PC-9 (cell line): Measurements from ENCODE around the gene ATP2B1. TPM values are rescaled to one million over a fixed set of nuclear protein-coding genes. Genes with fewer than 3 reads are reported as not detected.

Source experiments
- BruUV-seq: library from RNA; stranded (reverse); fragments of 400-500 nt; replicated peaks from 2 replicates; lab custom pipeline; 2021; lab: Mats Ljungman, UMichigan
- CTCF ChIA-PET: fragments of 300-600 bp; sonication (Branson Sonifier 250); formaldehyde crosslinking; loops from one replicate; lab custom pipeline; 2022; ENCODE audit warnings: antibody characterized with exemption; lab: Charles Lee
- POLR2A ChIA-PET: fragments of 300-600 bp; sonication (Branson Sonifier 250); formaldehyde crosslinking; loops from one replicate; lab custom pipeline; 2022; ENCODE audit warnings: antibody characterized with exemption; ENCODE audit not compliant: unreplicated experiment; lab: Charles Lee
- DNase-seq, 2 experiments: peaks; one replicate each; pipeline versions ENCODE4 v3.0.0 to v3.0.0-alpha.2; 2015 to 2022; ENCODE audit warnings: mixed read lengths in 1 of 2
- H2AFZ ChIP-seq: fragments of 200-600 bp; sonication (generic); 2 replicates; pipeline ENCODE4 v1.8.1; 2017; ENCODE audit warnings: antibody characterized with exemption
- H3F3A ChIP-seq: fragments of 200-600 bp; sonication (generic); 2 replicates; pipeline ENCODE4 v1.8.1; 2017; ENCODE audit warnings: antibody characterized with exemption, mild to moderate bottlenecking, low read depth; ENCODE audit not compliant: insufficient read depth
- H3K27ac ChIP-seq: fragments of 200-600 bp; sonication (generic); 2 replicates; pipeline ENCODE4 v1.6.1; 2016; ENCODE audit warnings: mixed run types
- H3K27me3 ChIP-seq: fragments of 200-600 bp; sonication (generic); 2 replicates; pipeline ENCODE4 v1.6.1; 2016; ENCODE audit warnings: low read depth, mixed run types; ENCODE audit not compliant: insufficient read depth
- H3K36me3 ChIP-seq: fragments of 200-600 bp; sonication (generic); 2 replicates; pipeline ENCODE4 v1.6.1; 2016; ENCODE audit warnings: low read depth, mixed run types
- H3K4me1 ChIP-seq: fragments of 200-600 bp; sonication (generic); replicated peaks from 2 replicates; pipeline ENCODE4 v1.6.1; 2016; ENCODE audit warnings: mixed run types; ENCODE audit not compliant: insufficient read depth
- H3K4me2 ChIP-seq: fragments of 200-600 bp; sonication (generic); 2 replicates; pipeline ENCODE4 v1.6.1; 2017; ENCODE audit warnings: mixed run types
- H3K4me3 ChIP-seq: fragments of 200-600 bp; sonication (generic); 2 replicates; pipeline ENCODE4 v1.6.1; 2016; ENCODE audit warnings: mixed run types
- H3K79me2 ChIP-seq: fragments of 200-600 bp; sonication (generic); 2 replicates; pipeline ENCODE4 v1.6.1; 2017; ENCODE audit warnings: low read depth, mixed run types
- H3K9me2 ChIP-seq: fragments of 200-600 bp; sonication (generic); 2 replicates; pipeline ENCODE4 v1.8.1; 2017; ENCODE audit warnings: mild to moderate bottlenecking; ENCODE audit not compliant: insufficient read depth
- H3K9me3 ChIP-seq: fragments of 200-600 bp; sonication (generic); 2 replicates; pipeline ENCODE4 v1.8.1; 2016; ENCODE audit warnings: low read depth; ENCODE audit not compliant: insufficient read depth
- H4K20me1 ChIP-seq: fragments of 200-600 bp; sonication (generic); 2 replicates; pipeline ENCODE4 v1.8.1; 2017; ENCODE audit not compliant: insufficient read depth
- CTCF ChIP-seq: fragments of 200-600 bp; sonication (generic); conservative IDR thresholded peaks from 2 replicates; pipeline ENCODE4 v1.6.1; 2017; ENCODE audit warnings: mixed run types, antibody characterized with exemption, mild to moderate bottlenecking, moderate library complexity
- EZH2 ChIP-seq: fragments of 200-600 bp; sonication (generic); IDR thresholded peaks from 2 replicates; pipeline ENCODE4 v1.8.0; 2017; ENCODE audit warnings: antibody characterized with exemption, low read depth
- intact Hi-C: fragments of 100-400 bp; cut with micrococcal nuclease; formaldehyde crosslinking; loops from one replicate; pipeline ENCODE4 v1.10.0; 2022; ENCODE audit not compliant: unreplicated experiment
- total RNA-seq: library from RNA; stranded (reverse); gene quantifications from 2 replicates; pipeline ENCODE4 v1.2.3, GENCODE V29; 2021

Gene ATP2B1
- total RNA-seq, 1 experiment from 2014 or later = 29.4 TPM

GRCh38 chr12:89697296-89697695 lies 11.3 kb downstream of the ATP2B1 start:
- TF ChIP-seq CTCF = no peak
- no peak for TF ChIP-seq EZH2
- ChIA-PET POLR2A (no interaction called here), CTCF (no interaction called here)
- no peak overlapping the region for H3K4me3 ChIP-seq
- no peak overlapping the region for H2AFZ ChIP-seq
- H3K36me3 ChIP-seq = 0 out of 2 replicates have a peak, but pooled peaks cover 6% of the 10 kb centered on the region
- BruUV-seq = no TSS peak
- DNase-seq = no peak
- H3K4me1 ChIP-seq = peaks cover 16% of the 10 kb centered on the region
- intact Hi-C loops = no loop called here
- no peak overlapping the region for H3K4me2 ChIP-seq
- H4K20me1 ChIP-seq = no peaks in the 10 kb centered on the region
- H3K9me3 ChIP-seq = no peaks in the 10 kb centered on the region
- H3K27ac ChIP-seq = no peak overlapping the region
- H3K9me2 ChIP-seq = no peaks in the 10 kb centered on the region
- H3K27me3 ChIP-seq = no peaks in the 10 kb centered on the region
- no peaks in the 10 kb centered on the region for H3F3A ChIP-seq
- H3K79me2 ChIP-seq = peaks cover 100% of the 10 kb centered on the region

GRCh38 chr12:89695830-89696229 lies 12.8 kb downstream of the ATP2B1 start:
- H2AFZ ChIP-seq = no peak overlapping the region
- no peak overlapping the region for H3K4me2 ChIP-seq
- no peak overlapping the region for H3K4me3 ChIP-seq
- H3K36me3 ChIP-seq = 0 out of 2 replicates have a peak, but pooled peaks cover 3% of the 10 kb centered on the region
- no TSS peak for BruUV-seq
- H3K27ac ChIP-seq = no peak overlapping the region
- DNase-seq = no peak
- no peaks in the 10 kb centered on the region for H3K9me3 ChIP-seq
- TF ChIP-seq CTCF (no peak), EZH2 (no peak)
- intact Hi-C loops = no loop called here
- H3F3A ChIP-seq = no peaks in the 10 kb centered on the region
- ChIA-PET POLR2A (no interaction called here), CTCF (no interaction called here)
- H3K27me3 ChIP-seq = no peaks in the 10 kb centered on the region
- H3K9me2 ChIP-seq = no peaks in the 10 kb centered on the region
- H4K20me1 ChIP-seq = peaks cover 7% of the 10 kb centered on the region; the same call in 1 of the 2 replicates
- H3K79me2 ChIP-seq = peaks cover 100% of the 10 kb centered on the region
- peaks cover 14% of the 10 kb centered on the region for H3K4me1 ChIP-seq

- Histone ChIP-seq H3K9me2 (no peaks in the 10 kb centered on the region), H4K20me1 (peaks cover 7% of the 10 kb centered on the region; the same call in 1 of the 2 replicates), H3K27me3 (no peaks in the 10 kb centered on the region), H3K4me3 (no peak overlapping the region), H3K4me2 (no peak overlapping the region), H3K4me1 (peaks cover 6% of the 10 kb centered on the region), H3K79me2 (peaks cover 100% of the 10 kb centered on the region), H2AFZ (no peak overlapping the region), H3K9me3 (no peaks in the 10 kb centered on the region), H3F3A (no peaks in the 10 kb centered on the region), H3K27ac (no peak overlapping the region), H3K36me3 (0 out of 2 replicates have a peak, but pooled peaks cover 3% of the 10 kb centered on the region)
- CTCF ChIA-PET = no interaction called here
- no peak for DNase-seq
- POLR2A ChIA-PET = interaction anchor here (0.6 kb wide), 1 partner anchor 18 kb away, joined by 6 read pairs; no protein-coding TSS in a partner anchor
- TF ChIP-seq CTCF (no peak), EZH2 (no peak)
- no TSS peak for BruUV-seq
- intact Hi-C loops = no loop called here
Measured at GRCh38 chr12:89695100-89695499, 13.5 kb downstream of the ATP2B1 start.
